ENCODE results near the gene CACNA1C. TPM values are rescaled to one million over a fixed set of nuclear protein-coding genes. Genes with fewer than 3 reads are reported as not detected.

The CACNA1C gene
- total RNA-seq, 2 experiments from 2014 or later: 0.05 to 0.08 TPM

GRCh38 chr12:2537868-2538541 is 485.2 kb downstream of the CACNA1C start:
- intact Hi-C loops (cut with DNase I, micrococcal nuclease): no loop called here
- H3K27me3 ChIP-seq (ENCODE audit: control insufficient read depth in 1 of 2, insufficient read depth in 2 of 2, low read length in 2 of 2): no peaks in the 10 kb centered on the region
- no peak for DNase-seq
- TF ChIP-seq CTCF (IDR thresholded peaks at IDR 0.05): no peak
- peaks cover 0 to 7% of the 10 kb centered on the region in 2 experiments for H3K9me3 ChIP-seq (ENCODE audit: control insufficient read depth in 1 of 2, insufficient read depth in 1 of 2, low read length in 2 of 2)
- H3K27ac ChIP-seq (ENCODE audit: low read depth in 1 of 2, low read length in 2 of 2): no peak overlapping the region
- Mint-ChIP-seq H3K4me3 (no peak overlapping the region), H3K27ac (no peak overlapping the region), H3K36me3 (ENCODE audit: low read depth) (no peaks in the 10 kb centered on the region), H3K27me3 (no peaks in the 10 kb centered on the region), H3K9me3 (no peaks in the 10 kb centered on the region), H3K4me1 (ENCODE audit: low read depth) (no peaks in the 10 kb centered on the region)
- POLR2A ChIA-PET: no interaction called here
- H3K4me1 ChIP-seq (ENCODE audit: insufficient read depth, low read length): no peaks in the 10 kb centered on the region
- CTCF ChIA-PET: no interaction called here
- no peaks in the 10 kb centered on the region for H3K36me3 ChIP-seq (ENCODE audit: insufficient read depth, low read length)
- no peak overlapping the region for H3K4me3 ChIP-seq (ENCODE audit: low read length)
- no peak for ATAC-seq (ENCODE audit: poor library complexity)

- Mint-ChIP-seq H3K4me3 (no peak overlapping the region), H3K27ac (no peak overlapping the region), H3K4me1 (ENCODE audit: low read depth) (no peaks in the 10 kb centered on the region), H3K27me3 (peaks cover 7% of the 10 kb centered on the region), H3K9me3 (no peaks in the 10 kb centered on the region), H3K36me3 (ENCODE audit: low read depth) (no peaks in the 10 kb centered on the region)
- ChIA-PET POLR2A (no interaction called here), CTCF (no interaction called here)
- DNase-seq (no peak), ATAC-seq (ENCODE audit: poor library complexity) (no peak)
- H3K9me3 ChIP-seq (ENCODE audit: control insufficient read depth in 1 of 2, insufficient read depth in 1 of 2, low read length in 2 of 2): peaks cover 0 to 7% of the 10 kb centered on the region in 2 experiments
- H3K4me1 ChIP-seq (ENCODE audit: insufficient read depth, low read length): no peaks in the 10 kb centered on the region
- H3K4me3 ChIP-seq (ENCODE audit: low read length): no peak overlapping the region
- H3K36me3 ChIP-seq (ENCODE audit: insufficient read depth, low read length): no peaks in the 10 kb centered on the region
- H3K27ac ChIP-seq (ENCODE audit: low read depth in 1 of 2, low read length in 2 of 2): no peak overlapping the region
- intact Hi-C loops (cut with DNase I, micrococcal nuclease): no loop called here
- TF ChIP-seq CTCF (IDR thresholded peaks at IDR 0.05): no peak
- H3K27me3 ChIP-seq (ENCODE audit: control insufficient read depth in 1 of 2, insufficient read depth in 2 of 2, low read length in 2 of 2): no peaks in the 10 kb centered on the region
These were observed 487.2 kb downstream of the CACNA1C start for GRCh38 chr12:2539938-2540337.

- Mint-ChIP-seq H3K36me3 (ENCODE audit: low read depth) (no peaks in the 10 kb centered on the region), H3K9me3 (no peaks in the 10 kb centered on the region), H3K27me3 (peaks cover 7% of the 10 kb centered on the region), H3K27ac (no peak overlapping the region), H3K4me1 (ENCODE audit: low read depth) (no peaks in the 10 kb centered on the region), H3K4me3 (no peak overlapping the region)
- H3K27me3 ChIP-seq (ENCODE audit: control insufficient read depth in 1 of 2, insufficient read depth in 2 of 2, low read length in 2 of 2): no peaks in the 10 kb centered on the region
- H3K4me3 ChIP-seq (ENCODE audit: low read length): no peak overlapping the region
- H3K36me3 ChIP-seq (ENCODE audit: insufficient read depth, low read length): no peaks in the 10 kb centered on the region
- H3K4me1 ChIP-seq (ENCODE audit: insufficient read depth, low read length): no peaks in the 10 kb centered on the region
- ATAC-seq (ENCODE audit: poor library complexity) (no peak), DNase-seq (no peak)
- peaks cover 0 to 7% of the 10 kb centered on the region in 2 experiments for H3K9me3 ChIP-seq (ENCODE audit: control insufficient read depth in 1 of 2, insufficient read depth in 1 of 2, low read length in 2 of 2)
- intact Hi-C loops (cut with DNase I, micrococcal nuclease): no loop called here
- ChIA-PET CTCF (no interaction called here), POLR2A (no interaction called here)
- no peak for TF ChIP-seq CTCF (IDR thresholded peaks at IDR 0.05)
- no peak overlapping the region for H3K27ac ChIP-seq (ENCODE audit: low read depth in 1 of 2, low read length in 2 of 2)
These were observed 487.8 kb downstream of the CACNA1C start for GRCh38 chr12:2540535-2540941.

Measured in CD4-positive, alpha-beta T cell (primary cell).